AG10803 (cell line): ENCODE measurements around the gene DAGLA.
A peak's percentile ranks its signal among the peaks of the same experiment; 100 is the strongest.

Source experiments
- DNase-seq: peaks from one replicate; pipeline ENCODE4 v3.0.0; 2010; ENCODE audit warnings: low read depth
- H3K4me3 ChIP-seq: 2 replicates; pipeline ENCODE4 v1.5.1; 2011; ENCODE audit warnings: mild to moderate bottlenecking, low read length, control low read depth
- CTCF ChIP-seq: conservative IDR thresholded peaks from 2 replicates; pipeline ENCODE4 v1.5.1; 2011; ENCODE audit warnings: mild to moderate bottlenecking, low read length, control low read depth, inconsistent platforms

Gene DAGLA

GRCh38 chr11:61747192-61747966, 67.2 kb downstream of the DAGLA start:
- peak; percentile 80 for TF ChIP-seq CTCF
- no peak overlapping the region for H3K4me3 ChIP-seq
- peak; percentile 52 for DNase-seq

- DNase-seq: no peak
- no peak for TF ChIP-seq CTCF
- H3K4me3 ChIP-seq: no peak overlapping the region
Observed at GRCh38 chr11:61747967-61748285, 67.7 kb downstream of the DAGLA start.

GRCh38 chr11:61749591-61750217, 69.5 kb downstream of the DAGLA start:
- no peak for TF ChIP-seq CTCF
- no peak overlapping the region for H3K4me3 ChIP-seq
- no peak for DNase-seq

DNA sequence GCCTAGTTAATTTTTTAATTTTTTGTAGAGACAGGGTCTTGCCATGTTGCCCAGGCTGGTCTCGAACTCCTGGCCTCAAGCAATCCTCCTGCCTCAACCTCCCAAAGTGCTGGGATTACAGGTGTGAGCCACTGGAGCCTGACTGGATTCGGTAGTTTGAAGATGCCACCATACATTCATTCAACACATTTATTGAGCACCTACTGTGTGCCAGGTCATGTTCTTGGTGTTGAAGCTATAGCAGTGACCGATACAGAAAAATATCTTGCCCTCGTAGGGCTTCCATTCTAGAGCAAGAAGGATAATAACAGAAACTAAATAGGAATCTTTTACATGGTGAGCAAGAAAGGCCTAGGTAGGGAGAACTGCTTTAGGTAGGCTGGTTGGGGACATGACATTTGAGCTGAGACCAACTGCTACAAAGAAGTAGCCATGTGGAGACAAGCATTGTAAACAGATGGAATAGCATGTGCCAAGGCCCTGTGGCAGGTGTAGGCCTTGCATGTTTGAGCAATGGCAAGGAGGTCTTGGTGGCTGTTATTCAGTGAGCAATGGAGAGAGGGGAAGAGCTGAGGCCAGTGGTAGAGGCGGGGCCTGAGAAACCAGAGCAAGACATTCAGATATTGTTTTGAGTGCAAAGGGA, 70.6 kb downstream of the DAGLA start:
- DNase-seq: no peak
- no peak for TF ChIP-seq CTCF
- H3K4me3 ChIP-seq: no peak overlapping the region

GRCh38 chr11:61751384-61751783, 71.2 kb downstream of the DAGLA start:
- H3K4me3 ChIP-seq: no peak overlapping the region
- no peak for DNase-seq
- no peak for TF ChIP-seq CTCF

- peak; percentile 12; the same call in 1 of the 2 replicates for TF ChIP-seq CTCF
- peak within 1 kb of the TSS; percentile 43 for H3K4me3 ChIP-seq
- no peak for DNase-seq
Observed at GRCh38 chr11:61752117-61752924, 72.1 kb downstream of the DAGLA start, which contains the start of gene MYRF. Gene MYRF, plus strand, starts transcription at chr11:61752636. Its CDS starts 109 bp downstream, at chr11:61752745.
